RCC 7860 (cell line): Measurements from ENCODE around the gene MORF4L2.
"Not testable (repeated sequence)": the region's sequence is repeated elsewhere in the genome, so short reads cannot be mapped to it uniquely, and the experiment has no call there.

ENCODE experiments used
- DNase-seq: peaks from one replicate; pipeline ENCODE4 v3.0.0-alpha.2; 2015; ENCODE audit warnings: low spot score
- FAIRE-seq: peaks from 2 replicates; lab custom pipeline; 2012; peaks lifted over from hg19 to GRCh38; lab: Jason Lieb, UNC

MORF4L2 gene

GRCh38 chrX:103681443-103681842, 5.1 kb downstream of the MORF4L2 start:
- no peak for DNase-seq
- peak; percentile 44 for FAIRE-seq

- DNase-seq (no peak), FAIRE-seq (peak; percentile 36)
These were observed 8.1 kb downstream of the MORF4L2 start for GRCh38 chrX:103678199-103678993.

GRCh38 chrX:103674531-103675454, 11.7 kb downstream of the MORF4L2 start:
- DNase-seq, result no peak
- FAIRE-seq, result no peak

GRCh38 chrX:103669745-103670144, 16.8 kb downstream of the MORF4L2 start:
- DNase-seq (no peak), FAIRE-seq (no peak)

- FAIRE-seq, result no peak
- no peak for DNase-seq
These were observed 20.0 kb downstream of the MORF4L2 start for GRCh38 chrX:103666202-103667107.

- FAIRE-seq (no peak), DNase-seq (no peak)
These were observed 22.3 kb downstream of the MORF4L2 start for GRCh38 chrX:103663981-103664762.

- not testable (repeated sequence) for DNase-seq, FAIRE-seq
These were observed 27.0 kb downstream of the MORF4L2 start for GRCh38 chrX:103659460-103659859.

- no peak for DNase-seq
- no peak for FAIRE-seq
These were observed 27.6 kb downstream of the MORF4L2 start for GRCh38 chrX:103658681-103659433.

GRCh38 chrX:103657066-103657465, 29.4 kb downstream of the MORF4L2 start:
- DNase-seq, result peak; percentile 66

GRCh38 chrX:103656617-103657016, 29.9 kb downstream of the MORF4L2 start:
- FAIRE-seq (peak; percentile 93), DNase-seq (peak; percentile 90)

More at GRCh38 chrX:103657066-103657465, 29.4 kb downstream of the MORF4L2 start:
- not testable (repeated sequence) for FAIRE-seq

GRCh38 chrX:103655230-103656000, 31.1 kb downstream of the MORF4L2 start:
- FAIRE-seq (peak; percentile 74), DNase-seq (peak; percentile 65)

- no peak for DNase-seq
- FAIRE-seq, result no peak
These were observed 35.2 kb downstream of the MORF4L2 start for GRCh38 chrX:103651151-103651773.

GRCh38 chrX:103647630-103648029, 38.9 kb downstream of the MORF4L2 start:
- DNase-seq (no peak), FAIRE-seq (no peak)

- DNase-seq, result no peak
- FAIRE-seq, result no peak
These were observed 42.4 kb downstream of the MORF4L2 start for GRCh38 chrX:103644125-103644524.

- DNase-seq (peak; percentile 84), FAIRE-seq (peak; percentile 75)
These were observed 45.9 kb downstream of the MORF4L2 start for GRCh38 chrX:103640401-103641155.

GRCh38 chrX:103638479-103639346, 47.8 kb downstream of the MORF4L2 start:
- FAIRE-seq, result not testable (repeated sequence)

More at GRCh38 chrX:103638479-103639346, 47.8 kb downstream of the MORF4L2 start:
- DNase-seq, result not testable (repeated sequence)
